Measurements from ENCODE around the gene CTR9. TPM values are rescaled to one million over a fixed set of nuclear protein-coding genes. Genes with fewer than 3 reads are reported as not detected.

CTR9 gene
- total RNA-seq, 4 donors from 2014 or later: 28.6 to 34.1 (median 30.5) TPM

DNA sequence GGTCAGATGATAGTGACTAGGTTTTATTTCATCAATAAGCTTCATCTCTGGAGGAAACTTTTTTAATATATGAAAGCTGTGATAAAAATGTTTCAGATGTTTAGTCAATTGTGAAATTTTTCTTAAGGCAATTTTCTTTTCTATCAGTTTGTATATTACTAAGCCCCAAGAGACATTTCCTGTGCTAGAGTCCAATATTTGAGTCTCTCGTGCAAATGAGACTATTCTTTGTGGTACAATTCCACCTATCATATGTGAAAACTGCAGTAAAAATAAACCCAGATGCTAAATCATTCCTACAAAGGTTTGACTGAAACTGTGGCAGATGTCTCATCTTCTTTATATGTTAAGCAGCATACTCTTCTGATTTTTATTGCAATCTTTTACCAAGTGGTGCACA lies 28.0 kb downstream of the CTR9 start:
- no peak for DNase-seq (ENCODE audit: low spot score in 2 of 2)
- 49% methylated on average over 1 of the region's 1 CpG for WGBS
- H3K27ac ChIP-seq: no peak overlapping the region

DNA sequence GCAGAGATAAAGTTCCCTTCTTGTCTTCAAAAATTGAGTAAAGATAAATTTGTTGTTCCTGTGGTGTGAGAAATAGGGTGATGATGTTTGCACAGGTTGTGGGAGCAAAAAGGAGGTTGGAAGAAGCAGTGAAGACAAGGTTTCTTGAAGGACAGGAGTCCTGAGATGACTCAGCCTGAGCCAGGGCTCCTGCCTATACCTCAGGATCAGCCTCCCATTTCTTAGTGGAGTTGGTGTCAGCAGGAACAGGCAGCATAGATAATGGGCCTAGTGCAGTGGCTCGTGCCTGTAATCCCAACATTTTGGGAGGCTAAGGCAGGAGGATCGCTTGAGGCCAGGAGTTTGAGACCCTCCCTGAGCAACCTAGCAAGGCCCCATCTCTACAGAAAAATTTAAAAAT lies 29.0 kb downstream of the CTR9 start:
- no peaks in the 10 kb centered on the region for H3K27me3 ChIP-seq
- 100% methylated on average over 2 of the region's 2 CpGs for WGBS
- no peak overlapping the region for H3K4me3 ChIP-seq
- H3K4me1 ChIP-seq: peaks cover 19% of the 10 kb centered on the region
- no peaks in the 10 kb centered on the region for H3K9me3 ChIP-seq
- H3K36me3 ChIP-seq: peaks cover 46% of the 10 kb centered on the region
- DNase-seq (ENCODE audit: low spot score in 2 of 2): no peak
- TF ChIP-seq EP300 (IDR thresholded peaks at IDR 0.05) (no peak), POLR2AphosphoS5 (IDR thresholded peaks at IDR 0.05) (no peak), POLR2A (IDR thresholded peaks at IDR 0.05) (no peak)
- TF ChIP-seq, protein P1, sequence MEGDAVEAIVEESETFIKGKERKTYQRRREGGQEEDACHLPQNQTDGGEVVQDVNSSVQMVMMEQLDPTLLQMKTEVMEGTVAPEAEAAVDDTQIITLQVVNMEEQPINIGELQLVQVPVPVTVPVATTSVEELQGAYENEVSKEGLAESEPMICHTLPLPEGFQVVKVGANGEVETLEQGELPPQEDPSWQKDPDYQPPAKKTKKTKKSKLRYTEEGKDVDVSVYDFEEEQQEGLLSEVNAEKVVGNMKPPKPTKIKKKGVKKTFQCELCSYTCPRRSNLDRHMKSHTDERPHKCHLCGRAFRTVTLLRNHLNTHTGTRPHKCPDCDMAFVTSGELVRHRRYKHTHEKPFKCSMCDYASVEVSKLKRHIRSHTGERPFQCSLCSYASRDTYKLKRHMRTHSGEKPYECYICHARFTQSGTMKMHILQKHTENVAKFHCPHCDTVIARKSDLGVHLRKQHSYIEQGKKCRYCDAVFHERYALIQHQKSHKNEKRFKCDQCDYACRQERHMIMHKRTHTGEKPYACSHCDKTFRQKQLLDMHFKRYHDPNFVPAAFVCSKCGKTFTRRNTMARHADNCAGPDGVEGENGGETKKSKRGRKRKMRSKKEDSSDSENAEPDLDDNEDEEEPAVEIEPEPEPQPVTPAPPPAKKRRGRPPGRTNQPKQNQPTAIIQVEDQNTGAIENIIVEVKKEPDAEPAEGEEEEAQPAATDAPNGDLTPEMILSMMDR (IDR thresholded peaks at IDR 0.05): no peak
- no peak overlapping the region for H3K27ac ChIP-seq

More for the DNA sequence above, 28.0 kb downstream of the CTR9 start:
- Histone ChIP-seq H3K4me1 (peaks cover 12% of the 10 kb centered on the region), H3K4me3 (no peak overlapping the region), H3K27me3 (no peaks in the 10 kb centered on the region), H3K9me3 (no peaks in the 10 kb centered on the region), H3K36me3 (peaks cover 55% of the 10 kb centered on the region)
- no peak for TF ChIP-seq POLR2A (IDR thresholded peaks at IDR 0.05)
- no peak for TF ChIP-seq POLR2AphosphoS5 (IDR thresholded peaks at IDR 0.05)
- TF ChIP-seq, protein P1 (IDR thresholded peaks at IDR 0.05): no peak
- TF ChIP-seq EP300 (IDR thresholded peaks at IDR 0.05): no peak

DNA sequence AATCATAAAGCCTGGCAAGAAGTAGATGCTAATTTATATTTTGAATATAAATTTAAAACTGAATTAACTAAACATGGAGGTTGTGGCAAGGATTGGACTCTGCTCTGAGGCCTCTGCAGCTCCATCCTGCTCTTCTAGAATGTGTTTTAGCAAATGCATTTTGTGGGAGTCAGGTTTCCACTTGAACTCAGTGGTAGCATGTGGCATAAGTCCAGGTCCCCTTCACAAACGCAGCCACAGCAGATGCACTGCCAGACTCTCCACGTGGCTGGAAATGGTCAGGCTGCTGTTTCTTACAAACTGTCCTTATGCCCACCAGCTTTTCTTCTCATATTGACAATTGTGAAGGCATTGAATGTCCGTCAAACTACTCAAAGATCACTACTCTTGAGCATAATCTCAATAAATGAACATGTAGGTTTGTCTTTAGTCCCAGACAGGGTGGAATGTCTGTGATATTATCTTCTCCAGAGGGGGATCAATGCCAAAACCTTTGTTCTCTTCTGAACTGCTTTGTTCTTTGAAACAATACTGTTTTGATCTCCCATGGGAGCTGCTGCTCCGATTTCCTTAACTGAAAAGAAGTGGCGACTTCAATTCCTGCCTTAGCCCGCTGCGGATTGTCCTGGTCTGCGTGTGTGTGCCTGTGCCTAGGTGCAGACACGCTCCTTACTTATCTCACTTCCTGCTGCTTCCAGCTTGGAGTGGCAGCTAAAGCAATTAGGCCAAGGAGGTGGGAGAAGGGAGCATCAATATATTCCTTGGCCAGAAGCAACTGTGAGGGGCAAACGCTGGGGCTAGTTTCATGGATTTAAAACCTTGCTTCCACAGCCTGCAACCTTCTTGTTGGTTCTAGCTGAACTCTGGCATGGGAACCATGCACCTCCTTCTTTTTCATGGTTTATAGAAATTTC lies 33.4 kb downstream of the CTR9 start:
- Histone ChIP-seq H3K27me3 (no peaks in the 10 kb centered on the region), H3K4me1 (peaks cover 11% of the 10 kb centered on the region), H3K36me3 (peaks cover 6% of the 10 kb centered on the region), H3K9me3 (no peaks in the 10 kb centered on the region), H3K27ac (no peak overlapping the region), H3K4me3 (no peak overlapping the region)
- WGBS: 67% methylated on average over 10 of the region's 10 CpGs
- TF ChIP-seq POLR2A (IDR thresholded peaks at IDR 0.05) (no peak), EP300 (IDR thresholded peaks at IDR 0.05) (no peak), POLR2AphosphoS5 (IDR thresholded peaks at IDR 0.05) (no peak)
- TF ChIP-seq, protein P1 (IDR thresholded peaks at IDR 0.05): no peak
- no peak for DNase-seq (ENCODE audit: low spot score in 2 of 2)

DNA sequence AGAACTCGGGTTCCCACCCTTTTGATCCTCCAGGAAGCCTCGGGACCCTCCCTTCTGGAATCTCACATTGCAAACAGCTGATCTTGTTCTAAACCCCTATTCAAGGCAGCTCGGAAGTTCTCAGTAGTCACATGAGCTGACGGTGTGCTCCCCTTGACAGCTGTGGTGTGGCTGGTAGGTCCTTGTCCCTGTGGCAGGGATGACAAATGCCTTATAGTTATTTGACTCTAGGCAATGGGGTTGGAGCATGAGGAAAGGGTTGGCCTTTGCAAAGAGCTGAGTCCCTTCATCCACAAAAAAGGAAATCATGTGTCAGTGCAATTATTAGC lies 34.1 kb downstream of the CTR9 start:
- TF ChIP-seq EP300 (IDR thresholded peaks at IDR 0.05) (no peak), POLR2A (IDR thresholded peaks at IDR 0.05) (no peak)
- TF ChIP-seq, protein P1 (IDR thresholded peaks at IDR 0.05): no peak
- no peak for DNase-seq (ENCODE audit: low spot score in 2 of 2)
- peaks cover 1% of the 10 kb centered on the region for H3K36me3 ChIP-seq
- H3K4me3 ChIP-seq: no peak overlapping the region
- H3K4me1 ChIP-seq: peaks cover 11% of the 10 kb centered on the region
- WGBS: 69% methylated on average over 4 of the region's 4 CpGs
- H3K27ac ChIP-seq: no peak overlapping the region
- no peaks in the 10 kb centered on the region for H3K9me3 ChIP-seq
- no peaks in the 10 kb centered on the region for H3K27me3 ChIP-seq

DNA sequence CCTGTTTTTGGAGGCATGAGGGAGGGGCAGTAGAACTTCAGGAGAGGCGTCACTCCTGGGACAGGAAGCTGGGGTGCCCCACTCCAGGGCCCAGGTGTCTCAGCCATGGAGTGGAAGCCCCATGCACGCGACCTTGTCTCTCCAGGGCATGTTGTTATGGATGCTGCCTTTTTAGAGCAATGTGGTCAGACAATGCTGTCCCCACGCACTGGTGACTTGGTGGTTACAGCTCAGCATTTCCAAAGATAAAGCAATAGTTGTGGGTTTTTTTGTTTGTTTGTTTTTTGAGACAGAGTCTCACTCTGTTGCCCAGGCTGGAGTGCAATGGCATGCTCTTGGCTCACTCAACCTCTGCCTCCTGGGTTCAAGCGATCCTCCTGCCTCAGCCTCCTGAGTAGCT lies 35.4 kb downstream of the CTR9 start:
- Histone ChIP-seq H3K4me3 (no peak overlapping the region), H3K36me3 (no peaks in the 10 kb centered on the region), H3K4me1 (peaks cover 7% of the 10 kb centered on the region), H3K27me3 (no peaks in the 10 kb centered on the region), H3K27ac (no peak overlapping the region), H3K9me3 (no peaks in the 10 kb centered on the region)
- TF ChIP-seq, protein P1 (IDR thresholded peaks at IDR 0.05): no peak
- TF ChIP-seq POLR2AphosphoS5 (IDR thresholded peaks at IDR 0.05): no peak
- no peak for TF ChIP-seq EP300 (IDR thresholded peaks at IDR 0.05)
- TF ChIP-seq POLR2A (IDR thresholded peaks at IDR 0.05): no peak
- 88% methylated on average over 5 of the region's 5 CpGs for WGBS
- no peak for DNase-seq (ENCODE audit: low spot score in 2 of 2)

Measured in suprapubic skin (tissue), 4 donors.